ENCODE results near the gene RASSF5. TPM values are rescaled to one million over a fixed set of nuclear protein-coding genes. Genes with fewer than 3 reads are reported as not detected.

The RASSF5 gene
- total RNA-seq, 1 experiment from 2014 or later, result 12.4 TPM

DNA sequence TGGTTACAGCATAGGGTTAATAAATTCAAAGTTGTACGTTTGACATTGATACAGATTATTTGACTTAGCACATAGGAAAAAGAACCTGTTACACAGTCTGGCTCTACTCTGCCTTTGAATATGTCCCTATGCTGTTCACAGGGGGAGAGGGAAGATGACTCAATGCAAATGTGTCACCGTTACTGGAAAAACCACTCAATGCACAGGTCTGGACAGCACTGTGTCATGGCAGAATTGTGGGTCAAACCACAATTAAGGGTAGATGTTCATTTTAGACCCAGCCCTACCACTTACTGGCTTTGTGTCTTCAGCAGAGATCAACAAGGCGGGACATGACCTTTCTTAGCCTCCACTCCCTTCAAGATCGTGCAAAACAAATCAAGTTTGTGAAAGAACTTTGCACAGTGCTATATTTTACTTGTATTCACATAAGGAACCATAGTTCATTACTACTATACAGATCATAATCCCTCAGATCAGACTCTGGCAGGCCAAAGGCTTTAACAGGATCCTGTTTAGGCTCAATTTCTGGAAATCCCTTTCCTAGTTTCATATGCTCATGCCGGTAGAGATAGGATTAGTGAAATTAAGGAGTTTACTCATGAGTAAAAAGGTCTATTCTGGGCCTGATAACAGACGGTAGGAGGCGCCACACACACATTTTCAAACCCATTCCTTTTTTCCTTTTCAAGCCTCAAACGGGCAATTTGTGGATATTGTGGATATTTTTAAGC is 82.9 kb downstream of the RASSF5 start:
- Histone ChIP-seq H3K4me3 (no peak overlapping the region), H3K27me3 (ENCODE audit: insufficient read depth, low read depth) (no peaks in the 10 kb centered on the region), H3K27ac (0 out of 2 replicates have a peak overlapping the region, but pooled peaks have one; percentile 10), H3K9me2 (ENCODE audit: insufficient read depth) (no peaks in the 10 kb centered on the region), H2AFZ (no peak overlapping the region), H3K9me3 (ENCODE audit: insufficient read depth, low read depth) (no peaks in the 10 kb centered on the region), H3K79me2 (ENCODE audit: low read depth) (no peaks in the 10 kb centered on the region), H4K20me1 (ENCODE audit: insufficient read depth) (no peaks in the 10 kb centered on the region), H3K4me2 (0 out of 2 replicates have a peak overlapping the region, but pooled peaks have one; percentile 3), H3F3A (ENCODE audit: insufficient read depth, low read depth) (peaks cover 20% of the 10 kb centered on the region), H3K36me3 (ENCODE audit: low read depth) (0 out of 2 replicates have a peak, but pooled peaks cover 6% of the 10 kb centered on the region), H3K4me1 (replicated peaks; ENCODE audit: insufficient read depth) (peaks cover 35% of the 10 kb centered on the region)
- CTCF ChIA-PET, result no interaction called here
- TF ChIP-seq CTCF (conservative IDR thresholded peaks at IDR 0.05) (no peak), EZH2 (IDR thresholded peaks at IDR 0.05; ENCODE audit: low read depth) (no peak)
- POLR2A ChIA-PET (ENCODE audit: unreplicated experiment), result no interaction called here
- peak; percentile 44 to 78 for DNase-seq
- no TSS peak for BruUV-seq (replicated peaks)
- intact Hi-C loops (cut with micrococcal nuclease; ENCODE audit: unreplicated experiment), result no loop called here

GRCh38 chr1:206591226-206591625 is 83.9 kb downstream of the RASSF5 start:
- Histone ChIP-seq H3F3A (ENCODE audit: insufficient read depth, low read depth) (peaks cover 19% of the 10 kb centered on the region), H3K9me3 (ENCODE audit: insufficient read depth, low read depth) (no peaks in the 10 kb centered on the region), H3K79me2 (ENCODE audit: low read depth) (no peaks in the 10 kb centered on the region), H3K36me3 (ENCODE audit: low read depth) (peaks cover 13% of the 10 kb centered on the region; the same call in 1 of the 2 replicates), H2AFZ (no peak overlapping the region), H3K27me3 (ENCODE audit: insufficient read depth, low read depth) (no peaks in the 10 kb centered on the region), H3K4me2 (no peak overlapping the region), H3K27ac (no peak overlapping the region), H3K4me3 (no peak overlapping the region), H3K4me1 (replicated peaks; ENCODE audit: insufficient read depth) (peaks cover 32% of the 10 kb centered on the region), H3K9me2 (ENCODE audit: insufficient read depth) (no peaks in the 10 kb centered on the region), H4K20me1 (ENCODE audit: insufficient read depth) (no peaks in the 10 kb centered on the region)
- no peak for DNase-seq
- ChIA-PET POLR2A (ENCODE audit: unreplicated experiment) (interaction anchor here (0.7 kb wide), 1 partner anchor 920 kb away, joined by 7 read pairs; no protein-coding TSS in a partner anchor), CTCF (interaction anchor here (0.6 kb wide), 1 partner anchor 101 kb away, joined by 4 read pairs; no protein-coding TSS in a partner anchor)
- no TSS peak for BruUV-seq (replicated peaks)
- TF ChIP-seq CTCF (conservative IDR thresholded peaks at IDR 0.05) (no peak), EZH2 (IDR thresholded peaks at IDR 0.05; ENCODE audit: low read depth) (no peak)
- intact Hi-C loops (cut with micrococcal nuclease; ENCODE audit: unreplicated experiment), result no loop called here

- no peaks in the 10 kb centered on the region for H3K9me2 ChIP-seq (ENCODE audit: insufficient read depth)
- ChIA-PET POLR2A (ENCODE audit: unreplicated experiment) (interaction anchor here (0.7 kb wide), 1 partner anchor 919 kb away, joined by 7 read pairs; no protein-coding TSS in a partner anchor), CTCF (interaction anchor here (0.6 kb wide), 1 partner anchor 101 kb away, joined by 4 read pairs; no protein-coding TSS in a partner anchor)
- peaks cover 15% of the 10 kb centered on the region for H3K36me3 ChIP-seq (ENCODE audit: low read depth)
- DNase-seq, result no peak
- H3K27me3 ChIP-seq (ENCODE audit: insufficient read depth, low read depth), result no peaks in the 10 kb centered on the region
- no TSS peak for BruUV-seq (replicated peaks)
- H3K9me3 ChIP-seq (ENCODE audit: insufficient read depth, low read depth), result no peaks in the 10 kb centered on the region
- peaks cover 27% of the 10 kb centered on the region for H3K4me1 ChIP-seq (replicated peaks; ENCODE audit: insufficient read depth)
- H3K4me2 ChIP-seq, result no peak overlapping the region
- H3F3A ChIP-seq (ENCODE audit: insufficient read depth, low read depth), result peaks cover 14% of the 10 kb centered on the region
- H3K4me3 ChIP-seq, result no peak overlapping the region
- intact Hi-C loops (cut with micrococcal nuclease; ENCODE audit: unreplicated experiment), result no loop called here
- H3K27ac ChIP-seq, result no peak overlapping the region
- H2AFZ ChIP-seq, result no peak overlapping the region
- H4K20me1 ChIP-seq (ENCODE audit: insufficient read depth), result no peaks in the 10 kb centered on the region
- no peak for TF ChIP-seq CTCF (conservative IDR thresholded peaks at IDR 0.05)
- no peak for TF ChIP-seq EZH2 (IDR thresholded peaks at IDR 0.05; ENCODE audit: low read depth)
- H3K79me2 ChIP-seq (ENCODE audit: low read depth), result no peaks in the 10 kb centered on the region
Observed at GRCh38 chr1:206591696-206592095, 84.4 kb downstream of the RASSF5 start.

Measured in PC-9 (cell line).